H1 (cell line): ENCODE results near the gene ELFN1. TPM values are rescaled to one million over a fixed set of nuclear protein-coding genes. Genes with fewer than 3 reads are reported as not detected.
A peak's percentile ranks its signal among the peaks of the same experiment; 100 is the strongest.

Experiments
- CTCF ChIA-PET: fragments of 300-600 bp; sonication (Branson Sonifier 250); formaldehyde crosslinking; loops from one replicate; lab custom pipeline; 2021; ENCODE audit not compliant: partially characterized antibody; lab: Charles Lee
- POLR2A ChIA-PET: fragments of 300-600 bp; sonication (Branson Sonifier 250); formaldehyde crosslinking; loops from one replicate; lab custom pipeline; 2021; ENCODE audit warnings: inconsistent platforms; ENCODE audit not compliant: partially characterized antibody; lab: Charles Lee
- DNase-seq, 2 experiments: peaks; one replicate each; pipeline versions ENCODE4 v3.0.0 to v3.0.0-alpha.2; 2010 to 2022; ENCODE audit warnings: low spot score in 2 of 2, low read depth in 1 of 2, mixed read lengths in 1 of 2
- FAIRE-seq: peaks from 2 replicates; lab custom pipeline; 2011; peaks lifted over from hg19 to GRCh38; lab: Jason Lieb, UNC
- H2AFZ ChIP-seq: 2 replicates; pipeline ENCODE4 v1.8.1; 2012; ENCODE audit warnings: low read length, inconsistent platforms
- H2AK5ac ChIP-seq: 2 replicates; pipeline ENCODE4 v1.6.1; 2013; ENCODE audit warnings: low read depth, low read length
- H2BK120ac ChIP-seq: replicated peaks from 2 replicates; pipeline ENCODE3; 2013; ENCODE audit warnings: low read depth, low read length, inconsistent platforms
- H2BK12ac ChIP-seq: 2 replicates; pipeline ENCODE4 v1.6.1; 2013; ENCODE audit warnings: low read depth, low read length
- H2BK15ac ChIP-seq: 2 replicates; pipeline ENCODE4 v1.6.1; 2013; ENCODE audit warnings: low read length
- H2BK20ac ChIP-seq: 2 replicates; pipeline ENCODE4 v1.6.1; 2013; ENCODE audit warnings: low read length
- H2BK5ac ChIP-seq: 2 replicates; pipeline ENCODE4 v1.6.1; 2013; ENCODE audit warnings: low read depth, low read length
- H3K14ac ChIP-seq: 2 replicates; pipeline ENCODE4 v1.6.1; 2013; ENCODE audit warnings: inconsistent platforms; ENCODE audit not compliant: insufficient read length
- H3K18ac ChIP-seq: 2 replicates; pipeline ENCODE4 v1.6.1; 2013; ENCODE audit warnings: low read length; ENCODE audit errors: extremely low read depth
- H3K23ac ChIP-seq: 2 replicates; pipeline ENCODE4 v1.6.1; 2013; ENCODE audit warnings: inconsistent platforms; ENCODE audit not compliant: insufficient read length
- H3K23me2 ChIP-seq: 2 replicates; pipeline ENCODE4 v1.6.1; 2013; ENCODE audit warnings: low read depth, low read length
- H3K27ac ChIP-seq: 2 replicates; pipeline ENCODE4 v1.6.1; 2011; ENCODE audit warnings: low read depth, low read length, inconsistent platforms
- H3K27me3 ChIP-seq, 4 experiments: replicated peaks in 1 of 4; 1 replicate in 1 of 4; 2 replicates in 3 of 4; pipeline versions ENCODE4 v1.6.1 to v1.8.1; 2011 to 2013; ENCODE audit warnings: low read length in 3 of 4, mild to moderate bottlenecking in 3 of 4, inconsistent platforms in 2 of 4, mixed read lengths in 2 of 4, moderate library complexity in 1 of 4; ENCODE audit not compliant: control insufficient read depth in 3 of 4, insufficient read depth in 3 of 4; ENCODE audit errors: extremely low read depth in 1 of 4
- H3K36me3 ChIP-seq, 4 experiments: 2 replicates each; pipeline versions ENCODE4 v1.6.1 to v1.8.1; 2011 to 2013; ENCODE audit warnings: mild to moderate bottlenecking in 4 of 4, low read length in 3 of 4, moderate library complexity in 2 of 4, control low read depth in 1 of 4, inconsistent platforms in 1 of 4; ENCODE audit not compliant: insufficient read depth in 4 of 4, control insufficient read depth in 2 of 4
- H3K4ac ChIP-seq: replicated peaks from 2 replicates; pipeline ENCODE3; 2013; ENCODE audit warnings: low read length, low read depth, mixed read lengths, inconsistent platforms; ENCODE audit not compliant: insufficient read length
- H3K4me1 ChIP-seq, 4 experiments: replicated peaks in 1 of 4; 1 replicate in 1 of 4; 2 replicates in 3 of 4; pipeline versions ENCODE4 v1.6.1 to v1.8.1; 2011 to 2013; ENCODE audit warnings: low read length in 3 of 4, inconsistent platforms in 2 of 4, mixed read lengths in 1 of 4; ENCODE audit not compliant: insufficient read depth in 4 of 4, control insufficient read depth in 3 of 4
- H3K4me2 ChIP-seq, 2 experiments: 2 replicates each; pipeline versions ENCODE4 v1.6.1 to v1.8.1; 2011 to 2013; ENCODE audit warnings: low read depth in 2 of 2, low read length in 2 of 2, control low read depth in 1 of 2, inconsistent platforms in 1 of 2, mild to moderate bottlenecking in 1 of 2; ENCODE audit not compliant: insufficient read depth in 1 of 2
- H3K4me3 ChIP-seq, 4 experiments: fragments of 200-600, 300-600 bp in 1 of 4; sonication (generic), shearing (Covaris generic), sonication (Bioruptor Twin) in 1 of 4; 2 replicates each; pipeline versions ENCODE4 v1.5.1 to v1.8.1; 2011 to 2016; ENCODE audit warnings: low read length in 4 of 4, low read depth in 3 of 4, control low read depth in 2 of 4, inconsistent platforms in 2 of 4, mild to moderate bottlenecking in 2 of 4, mixed read lengths in 1 of 4, moderate library complexity in 1 of 4; ENCODE audit not compliant: insufficient read depth in 2 of 4; ENCODE audit errors: extremely low read depth in 1 of 4
- H3K56ac ChIP-seq: replicated peaks from 2 replicates; pipeline ENCODE3; 2013; ENCODE audit warnings: low read depth, mild to moderate bottlenecking, mixed read lengths, low read length, inconsistent platforms; ENCODE audit not compliant: insufficient read length
- H3K79me1 ChIP-seq: 2 replicates; pipeline ENCODE4 v1.6.1; 2013; ENCODE audit warnings: low read depth, low read length, control low read depth
- H3K79me2 ChIP-seq, 2 experiments: 2 replicates each; pipeline versions ENCODE4 v1.6.1 to v1.8.1; 2012 to 2013; ENCODE audit warnings: low read length in 2 of 2, mild to moderate bottlenecking in 2 of 2, inconsistent platforms in 1 of 2; ENCODE audit not compliant: insufficient read depth in 2 of 2, control insufficient read depth in 1 of 2
- H3K9ac ChIP-seq, 4 experiments: replicated peaks in 1 of 4; 1 replicate in 1 of 4; 2 replicates in 3 of 4; pipeline versions ENCODE4 v1.6.1 to v1.8.1; 2011 to 2013; ENCODE audit warnings: low read depth in 3 of 4, low read length in 3 of 4, control low read depth in 2 of 4, mild to moderate bottlenecking in 2 of 4, moderate library complexity in 2 of 4, inconsistent platforms in 1 of 4; ENCODE audit errors: extremely low read depth in 1 of 4
- H3K9me3 ChIP-seq, 2 experiments: 2 replicates each; pipeline versions ENCODE4 v1.6.1 to v1.8.1; 2012 to 2013; ENCODE audit warnings: mild to moderate bottlenecking in 2 of 2, moderate library complexity in 2 of 2, control low read depth in 1 of 2, inconsistent platforms in 1 of 2, low read depth in 1 of 2, low read length in 1 of 2, mixed read lengths in 1 of 2; ENCODE audit not compliant: insufficient read depth in 2 of 2
- H4K20me1 ChIP-seq, 2 experiments: replicated peaks in 1 of 2; 2 replicates each; pipeline versions ENCODE3 to v1.8.1; 2011 to 2013; ENCODE audit warnings: inconsistent platforms in 2 of 2, low read length in 2 of 2, mild to moderate bottlenecking in 1 of 2; ENCODE audit not compliant: insufficient read depth in 2 of 2, control insufficient read depth in 1 of 2
- H4K5ac ChIP-seq: 2 replicates; pipeline ENCODE4 v1.6.1; 2013; ENCODE audit warnings: low read length, low read depth, mixed read lengths, inconsistent platforms; ENCODE audit not compliant: insufficient read length
- H4K8ac ChIP-seq: 2 replicates; pipeline ENCODE4 v1.8.0; 2013; ENCODE audit warnings: mild to moderate bottlenecking, moderate library complexity, low read length, inconsistent platforms; ENCODE audit not compliant: insufficient read depth; ENCODE audit errors: extremely low read depth
- H4K91ac ChIP-seq: replicated peaks from 2 replicates; pipeline ENCODE3; 2013; ENCODE audit warnings: low read length, mixed read lengths, inconsistent platforms; ENCODE audit not compliant: insufficient read length
- CHD1 ChIP-seq: IDR thresholded peaks from 2 replicates; pipeline ENCODE4 v1.6.1; 2012; ENCODE audit warnings: low read depth, low read length, improper control_type of control experiment
- EP300 ChIP-seq, 2 experiments: IDR thresholded peaks; 1 replicate in 1 of 2; 2 replicates in 1 of 2; pipeline ENCODE4 v1.6.1; 2011 to 2012; ENCODE audit warnings: low read depth in 2 of 2, low read length in 2 of 2, mild to moderate bottlenecking in 2 of 2, borderline replicate concordance in 1 of 2, inconsistent platforms in 1 of 2, moderate library complexity in 1 of 2
- EZH2 ChIP-seq: fragments of 200-600 bp; sonication (generic); IDR thresholded peaks from 2 replicates; pipeline ENCODE4 v1.7.1; 2012; ENCODE audit warnings: low read depth, mild to moderate bottlenecking, moderate library complexity, low read length, inconsistent platforms; ENCODE audit not compliant: severe bottlenecking
- GTF2F1 ChIP-seq: IDR thresholded peaks from 2 replicates; pipeline ENCODE4 v1.6.1; 2012; ENCODE audit warnings: low read depth, low read length, improper control_type of control experiment, borderline replicate concordance
- KDM1A ChIP-seq: fragments of 200-600, 300-600 bp; sonication (generic); IDR thresholded peaks from 2 replicates; pipeline ENCODE4 v1.7.1; 2016; ENCODE audit warnings: mild to moderate bottlenecking, low read length, borderline replicate concordance
- MAX ChIP-seq: IDR thresholded peaks from 2 replicates; pipeline ENCODE4 v1.6.1; 2012; ENCODE audit warnings: inconsistent platforms
- RNF2 ChIP-seq: fragments of 200-900, 300-1000 bp; sonication (generic); IDR thresholded peaks from 2 replicates; pipeline ENCODE4 v1.7.1; 2016; ENCODE audit warnings: borderline replicate concordance, low read depth, mild to moderate bottlenecking, antibody characterized with exemption, low read length; ENCODE audit not compliant: poor library complexity, severe bottlenecking; ENCODE audit errors: missing control alignments
- RXRA ChIP-seq: IDR thresholded peaks from 2 replicates; pipeline ENCODE4 v1.6.1; 2011; ENCODE audit warnings: low read depth, mild to moderate bottlenecking, low read length, moderate library complexity; ENCODE audit not compliant: insufficient read depth
- SUZ12 ChIP-seq: fragments of 200-600 bp; sonication (generic); IDR thresholded peaks from 2 replicates; pipeline ENCODE4 v1.6.1; 2012; ENCODE audit warnings: mild to moderate bottlenecking, inconsistent platforms, low read length, moderate library complexity, mixed read lengths
- TAF1 ChIP-seq: IDR thresholded peaks from 2 replicates; pipeline ENCODE4 v1.6.1; 2011; ENCODE audit warnings: mild to moderate bottlenecking, low read depth, low read length
- TAF7 ChIP-seq: optimal IDR thresholded peaks from 2 replicates; pipeline ENCODE3; 2011; ENCODE audit warnings: low read depth, mild to moderate bottlenecking, inconsistent platforms, low read length, moderate library complexity, borderline replicate concordance
- ZNF274 ChIP-seq: IDR thresholded peaks from 2 replicates; pipeline ENCODE4 v1.7.0; 2012; ENCODE audit warnings: low read length, borderline replicate concordance; ENCODE audit errors: extremely low read depth
- WGBS, 2 experiments: shearing (Covaris generic) in 1 of 2; methylation state at CpG; one replicate each; pipeline versions ENCODE4 v1.1.6 to v1.1.7; 2013 to 2015; ENCODE audit warnings: low lambda C conversion rate in 2 of 2, mixed read lengths in 2 of 2, inconsistent platforms in 1 of 2, low coverage in 1 of 2, missing lambda C conversion rate in 1 of 2; ENCODE audit not compliant: insufficient replicate concordance in 2 of 2, insufficient coverage in 1 of 2, insufficient read length in 1 of 2; ENCODE audit errors: extremely low coverage in 1 of 2, missing lambda C conversion rate in 1 of 2; 5-methylcytosine and 5-hydroxymethylcytosine counted together
- polyA plus RNA-seq, 7 experiments: library from polyadenylated mRNA; depleted of rRNA in 3 of 7; stranded (reverse) in 5 of 7; unstranded in 2 of 7; fragments of >200 nt in 5 of 7; fragments of 200-250 nt in 2 of 7; gene quantifications; 1 replicate in 5 of 7; 2 replicates in 1 of 7; 4 replicates in 1 of 7; pipeline versions ENCODE4 v1.2.1 to v1.2.3, GENCODE V29; 2011 to 2013; ENCODE audit warnings: missing spikeins in 2 of 7, mixed read lengths in 2 of 7
- total RNA-seq: library from RNA; stranded (reverse); fragmentation: NEBNext Ultra II Directional; extraction: Animal tissue kit (Norgen Biotek cat#: 25700); gene quantifications from 2 replicates; pipeline ENCODE4 v1.2.1, GENCODE V29; 2021

The ELFN1 gene
- total and polyA plus RNA-seq, 2 of the 8 experiments (the other 6 are each of a cell fraction or from before 2014, with no cell fraction given) = 2.0 to 4.5 TPM

GRCh38 chr7:1653500-1653899, 16.6 kb upstream of the ELFN1 start:
- Histone ChIP-seq H3K14ac (no peak overlapping the region), H3K4me3 (no peak overlapping the region), H3K27ac (no peak overlapping the region), H3K56ac (no peak overlapping the region), H4K20me1 (peaks cover 0 to 4% of the 10 kb centered on the region in 2 experiments), H3K23me2 (no peaks in the 10 kb centered on the region; the same call in 1 of the 2 replicates), H3K79me1 (no peaks in the 10 kb centered on the region), H3K9ac (no peak overlapping the region), H2BK20ac (no peak overlapping the region), H4K5ac (no peak overlapping the region), H3K18ac (no peak overlapping the region), H3K79me2 (no peaks in the 10 kb centered on the region), H2BK5ac (no peak overlapping the region; the same call in 1 of the 2 replicates), H3K9me3 (no peaks in the 10 kb centered on the region), H3K4ac (no peak overlapping the region), H3K4me1 (peaks cover 0 to 3% (median 0%) of the 10 kb centered on the region in 4 experiments; a peak in 2 of 7 replicates), H4K91ac (no peak overlapping the region), H3K27me3 (peaks cover 0 to 2% (median 0%) of the 10 kb centered on the region in 4 experiments; a peak in 2 of 7 replicates), H2BK12ac (no peak overlapping the region), H3K23ac (no peak overlapping the region), H2AK5ac (no peak overlapping the region; the same call in 1 of the 2 replicates), H3K36me3 (no peaks in the 10 kb centered on the region), H2BK15ac (0 out of 2 replicates have a peak overlapping the region, but pooled peaks have one; percentile 4), H4K8ac (no peak overlapping the region), H2AFZ (no peak overlapping the region), H3K4me2 (no peak overlapping the region), H2BK120ac (no peak overlapping the region)
- FAIRE-seq (no peak), DNase-seq (no peak)
- ChIA-PET CTCF (interaction anchor here (1.6 to 1.8 kb wide), 2 partner anchors 10 to 106 kb away, joined by 4 read pairs; no protein-coding TSS in a partner anchor), POLR2A (no interaction called here)
- 93% methylated on average over 4 of the region's 4 CpGs; no CpG with 5 or more reads in 1 of the 2 experiments for WGBS, 2 experiments
- TF ChIP-seq MAX (no peak), RNF2 (no peak), GTF2F1 (no peak), TAF1 (no peak), EZH2 (no peak), KDM1A (no peak), ZNF274 (no peak), CHD1 (no peak), EP300 (IDR thresholded peaks at IDR 0.05; ENCODE audit: borderline replicate concordance in 1 of 2, low read depth in 2 of 2, low read length in 2 of 2) (no peak), SUZ12 (no peak), TAF7 (no peak), RXRA (no peak)
